ENCODE measurements around the gene KIAA0753. TPM values are rescaled to one million over a fixed set of nuclear protein-coding genes. Genes with fewer than 3 reads are reported as not detected.

Gene KIAA0753
- polyA plus RNA-seq, 1 donor (not counting 4 experiments of a cell fraction or from before 2014, with no cell fraction given) = 11.6 TPM

GRCh38 chr17:6556121-6557039 is 84.1 kb downstream of the KIAA0753 start, which contains the start of gene PITPNM3:
Gene PITPNM3, minus strand, starts transcription at chr17:6556555. Its CDS starts 149 bp downstream, at chr17:6556406.
- Histone ChIP-seq H2AFZ (ENCODE audit: control insufficient read depth, low read length) (peak within 1 kb of the TSS; percentile 78), H3K36me3 (ENCODE audit: control insufficient read depth in 2 of 2, extremely low read depth in 1 of 2, insufficient read depth in 2 of 2, low read length in 2 of 2) (no peaks in the 10 kb centered on the region), H3K4me1 (ENCODE audit: control insufficient read depth, extremely low read depth, insufficient read depth, low read length) (peaks cover 36% of the 10 kb centered on the region), H3K9ac (ENCODE audit: control insufficient read depth, extremely low read depth, insufficient read depth, low read length) (peak within 1 kb of the TSS; percentile 86), H3K79me2 (ENCODE audit: control insufficient read depth, insufficient read depth, low read length) (no peaks in the 10 kb centered on the region), H4K20me1 (ENCODE audit: control insufficient read depth, extremely low read depth, insufficient read depth, low read length) (no peaks in the 10 kb centered on the region), H3K9me3 (ENCODE audit: control insufficient read depth, low read depth, low read length) (no peaks in the 10 kb centered on the region), H3K4me3 (ENCODE audit: control insufficient read depth in 2 of 3, extremely low read depth in 1 of 3, insufficient read depth in 2 of 3, low read depth in 1 of 3, low read length in 3 of 3) (peak within 1 kb of the TSS; percentile 65 to 83 (median 80)), H3K9me1 (ENCODE audit: control insufficient read depth, extremely low read depth, insufficient read depth, low read length) (no peaks in the 10 kb centered on the region), H3K27me3 (ENCODE audit: control insufficient read depth, extremely low read depth, insufficient read depth, low read length) (no peaks in the 10 kb centered on the region), H3K4me2 (ENCODE audit: control insufficient read depth, extremely low read depth, insufficient read depth, low read depth, low read length) (peak within 1 kb of the TSS; percentile 85), H3K27ac (ENCODE audit: control insufficient read depth, insufficient read depth, low read length) (peak within 1 kb of the TSS; percentile 77)
- FAIRE-seq = no peak
- no peak for TF ChIP-seq EZH2 (IDR thresholded peaks at IDR 0.05; ENCODE audit: low read length)
- TF ChIP-seq CTCF (optimal IDR thresholded peaks at IDR 0.05 in 1 of 3, IDR thresholded peaks at IDR 0.05 in 1 of 3, conservative IDR thresholded peaks at IDR 0.05 in 1 of 3; ENCODE audit: extremely low read depth in 1 of 3, insufficient read depth in 2 of 3, low read length in 3 of 3) = no peak
- dilution Hi-C loops (cut with MboI; ENCODE audit: extremely low pct_ligation_motif_present, low sequenced_read_pairs) = no loop called here
- DNase-seq (ENCODE audit: low read depth, low spot score) = no peak

DNA sequence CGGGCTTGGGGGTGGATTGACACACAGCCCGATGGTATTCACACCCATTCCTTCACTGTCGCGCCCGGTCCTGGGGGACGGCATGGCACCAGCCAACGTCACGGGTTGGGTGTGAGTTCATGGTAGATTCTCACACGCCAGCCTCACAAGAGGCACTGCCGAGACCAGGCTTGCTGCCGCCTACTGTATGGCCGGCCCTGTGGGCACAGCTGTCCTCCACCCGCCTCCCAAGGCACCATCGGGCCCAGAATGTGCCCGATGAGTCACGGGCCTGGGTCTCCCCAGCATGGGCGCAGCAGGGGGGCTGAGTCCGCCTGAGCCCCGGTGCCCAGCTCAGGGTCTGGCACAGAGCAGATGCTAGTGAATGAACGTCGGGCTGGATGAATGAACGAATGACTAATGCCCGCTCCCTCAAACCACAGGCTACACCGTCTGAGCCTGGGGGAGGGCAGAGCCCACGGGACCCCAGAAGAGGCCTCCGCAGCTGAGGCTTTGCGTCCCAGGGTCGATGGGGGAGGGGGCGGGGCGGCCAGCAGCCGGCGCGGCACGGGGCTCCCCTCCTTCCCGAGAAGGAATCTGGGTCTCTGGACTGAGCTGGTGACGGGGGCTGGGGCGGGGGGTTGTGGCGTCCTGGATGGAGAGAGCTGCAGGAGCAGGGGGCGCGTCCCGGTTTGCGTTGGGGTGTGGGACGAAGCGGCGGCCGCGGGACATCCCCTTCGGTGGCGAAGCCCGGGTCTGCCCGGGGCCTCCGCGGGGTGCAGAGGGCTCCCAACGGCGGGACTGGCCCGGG is 85.0 kb downstream of the KIAA0753 start:
- no peaks in the 10 kb centered on the region for H3K27me3 ChIP-seq (ENCODE audit: control insufficient read depth, extremely low read depth, insufficient read depth, low read length)
- H3K4me2 ChIP-seq (ENCODE audit: control insufficient read depth, extremely low read depth, insufficient read depth, low read depth, low read length) = peak overlapping the region; percentile 85
- peak overlapping the region; percentile 77 for H3K27ac ChIP-seq (ENCODE audit: control insufficient read depth, insufficient read depth, low read length)
- dilution Hi-C loops (cut with MboI; ENCODE audit: extremely low pct_ligation_motif_present, low sequenced_read_pairs) = no loop called here
- TF ChIP-seq CTCF (optimal IDR thresholded peaks at IDR 0.05 in 1 of 3, IDR thresholded peaks at IDR 0.05 in 1 of 3, conservative IDR thresholded peaks at IDR 0.05 in 1 of 3; ENCODE audit: extremely low read depth in 1 of 3, insufficient read depth in 2 of 3, low read length in 3 of 3) = peak in 2 of 3 experiments; percentile 15 to 42
- TF ChIP-seq EZH2 (IDR thresholded peaks at IDR 0.05; ENCODE audit: low read length) = no peak
- H4K20me1 ChIP-seq (ENCODE audit: control insufficient read depth, extremely low read depth, insufficient read depth, low read length) = no peaks in the 10 kb centered on the region
- H3K4me1 ChIP-seq (ENCODE audit: control insufficient read depth, extremely low read depth, insufficient read depth, low read length) = peaks cover 41% of the 10 kb centered on the region
- H2AFZ ChIP-seq (ENCODE audit: control insufficient read depth, low read length) = peak overlapping the region; percentile 78
- FAIRE-seq (peak; percentile 75), DNase-seq (ENCODE audit: low read depth, low spot score) (peak; percentile 23)
- no peaks in the 10 kb centered on the region for H3K9me1 ChIP-seq (ENCODE audit: control insufficient read depth, extremely low read depth, insufficient read depth, low read length)
- peak overlapping the region; percentile 65 to 83 (median 80) for H3K4me3 ChIP-seq (ENCODE audit: control insufficient read depth in 2 of 3, extremely low read depth in 1 of 3, insufficient read depth in 2 of 3, low read depth in 1 of 3, low read length in 3 of 3)
- H3K79me2 ChIP-seq (ENCODE audit: control insufficient read depth, insufficient read depth, low read length) = no peaks in the 10 kb centered on the region
- peak overlapping the region; percentile 86 for H3K9ac ChIP-seq (ENCODE audit: control insufficient read depth, extremely low read depth, insufficient read depth, low read length)
- H3K36me3 ChIP-seq (ENCODE audit: control insufficient read depth in 2 of 2, extremely low read depth in 1 of 2, insufficient read depth in 2 of 2, low read length in 2 of 2) = no peaks in the 10 kb centered on the region
- H3K9me3 ChIP-seq (ENCODE audit: control insufficient read depth, low read depth, low read length) = no peaks in the 10 kb centered on the region
